Mesenchymal stem cell (in vitro differentiated cells and primary cell): ENCODE measurements around the gene SHANK3.
"Not testable (repeated sequence)": the region's sequence is repeated elsewhere in the genome, so short reads cannot be mapped to it uniquely, and the experiment has no call there.

Experiments used
- DNase-seq: peaks from one replicate; pipeline ENCODE4 v3.0.0-alpha.2; 2013
- H2AFZ ChIP-seq: one replicate; pipeline ENCODE4 v1.6.1; 2013; ENCODE audit warnings: low read depth, mild to moderate bottlenecking, control low read depth, inconsistent platforms, low read length, moderate library complexity
- H2AK5ac ChIP-seq: 2 replicates; pipeline ENCODE4 v1.6.1; 2013; ENCODE audit warnings: low read length, moderate library complexity, mild to moderate bottlenecking, inconsistent platforms; ENCODE audit not compliant: severe bottlenecking
- H2BK120ac ChIP-seq: one replicate; pipeline ENCODE4 v1.6.1; 2013; ENCODE audit warnings: low read depth, mild to moderate bottlenecking, inconsistent platforms, low read length, moderate library complexity
- H2BK12ac ChIP-seq, 2 experiments: one replicate each; pipeline ENCODE4 v1.6.1; 2013; ENCODE audit warnings: inconsistent platforms in 2 of 2, low read length in 2 of 2, mild to moderate bottlenecking in 2 of 2, moderate library complexity in 2 of 2, control low read depth in 1 of 2
- H2BK15ac ChIP-seq: one replicate; pipeline ENCODE4 v1.6.1; 2013; ENCODE audit warnings: mild to moderate bottlenecking, low read depth, inconsistent platforms; ENCODE audit not compliant: poor library complexity, severe bottlenecking
- H2BK5ac ChIP-seq: 2 replicates; pipeline ENCODE4 v1.6.1; 2013; ENCODE audit warnings: low read depth, mild to moderate bottlenecking, low read length, control low read depth, inconsistent platforms; ENCODE audit not compliant: poor library complexity, severe bottlenecking
- H3K14ac ChIP-seq, 2 experiments: one replicate each; pipeline ENCODE4 v1.6.1; 2013; ENCODE audit warnings: inconsistent platforms in 2 of 2, low read length in 2 of 2, control low read depth in 1 of 2, mild to moderate bottlenecking in 1 of 2, moderate library complexity in 1 of 2
- H3K18ac ChIP-seq, 2 experiments: one replicate each; pipeline ENCODE4 v1.6.1; 2013; ENCODE audit warnings: inconsistent platforms in 2 of 2, low read length in 2 of 2, control low read depth in 1 of 2, low read depth in 1 of 2, mild to moderate bottlenecking in 1 of 2
- H3K23ac ChIP-seq, 2 experiments: one replicate each; pipeline ENCODE4 v1.6.1; 2013; ENCODE audit warnings: inconsistent platforms in 2 of 2, low read length in 2 of 2, mild to moderate bottlenecking in 2 of 2, moderate library complexity in 2 of 2, control low read depth in 1 of 2
- H3K27ac ChIP-seq: 2 replicates; pipeline ENCODE4 v1.5.1; 2013; ENCODE audit warnings: mild to moderate bottlenecking, moderate library complexity, low read length, control low read depth, inconsistent platforms; ENCODE audit not compliant: poor library complexity, severe bottlenecking
- H3K27me3 ChIP-seq, 2 experiments: 2 replicates each; pipeline versions ENCODE4 v1.6.1 to v1.7.0; 2013; ENCODE audit warnings: low read length in 2 of 2, mild to moderate bottlenecking in 2 of 2, moderate library complexity in 2 of 2, control low read depth in 1 of 2, inconsistent platforms in 1 of 2; ENCODE audit not compliant: control insufficient read depth in 1 of 2, insufficient read depth in 1 of 2
- H3K36me3 ChIP-seq, 2 experiments: 2 replicates each; pipeline versions ENCODE4 v1.6.1 to v1.7.0; 2013; ENCODE audit warnings: low read length in 2 of 2, control low read depth in 1 of 2, inconsistent platforms in 1 of 2, low read depth in 1 of 2, mild to moderate bottlenecking in 1 of 2; ENCODE audit not compliant: insufficient read depth in 2 of 2, control insufficient read depth in 1 of 2
- H3K4ac ChIP-seq, 2 experiments: one replicate each; pipeline ENCODE4 v1.6.1; 2013; ENCODE audit warnings: inconsistent platforms in 2 of 2, low read length in 2 of 2, mild to moderate bottlenecking in 2 of 2, moderate library complexity in 2 of 2, control low read depth in 1 of 2, low read depth in 1 of 2
- H3K4me1 ChIP-seq: 2 replicates; pipeline ENCODE4 v1.6.1; 2013; ENCODE audit warnings: low read depth, low read length, control low read depth; ENCODE audit not compliant: control insufficient read depth, insufficient read depth
- H3K4me2 ChIP-seq: 2 replicates; pipeline ENCODE4 v1.6.1; 2013; ENCODE audit warnings: low read length, mild to moderate bottlenecking, inconsistent platforms; ENCODE audit not compliant: poor library complexity, severe bottlenecking
- H3K4me3 ChIP-seq, 2 experiments: 2 replicates each; pipeline versions ENCODE4 v1.5.1 to v1.7.0; 2013; ENCODE audit warnings: low read length in 2 of 2, mild to moderate bottlenecking in 2 of 2, control low read depth in 1 of 2, low read depth in 1 of 2; ENCODE audit not compliant: insufficient read depth in 1 of 2
- H3K79me1 ChIP-seq: replicated peaks from 2 replicates; pipeline ENCODE4 v1.6.1; 2013; ENCODE audit warnings: mild to moderate bottlenecking, control low read depth, low read length, inconsistent platforms; ENCODE audit not compliant: poor library complexity, severe bottlenecking
- H3K9ac ChIP-seq: 2 replicates; pipeline ENCODE4 v1.7.0; 2013; ENCODE audit warnings: mild to moderate bottlenecking, low read length, moderate library complexity
- H3K9me3 ChIP-seq: 2 replicates; pipeline ENCODE4 v1.7.0; 2013; ENCODE audit warnings: mild to moderate bottlenecking, low read length; ENCODE audit not compliant: control insufficient read depth
- H4K8ac ChIP-seq: one replicate; pipeline ENCODE4 v1.6.1; 2013; ENCODE audit warnings: inconsistent platforms, mild to moderate bottlenecking, low read length, moderate library complexity
- H4K91ac ChIP-seq: one replicate; pipeline ENCODE4 v1.6.1; 2013; ENCODE audit warnings: mild to moderate bottlenecking, low read length, inconsistent platforms
- WGBS: methylation state at CpG from one replicate; pipeline ENCODE4 v1.1.7; 2013; ENCODE audit warnings: mixed read lengths; 5-methylcytosine and 5-hydroxymethylcytosine counted together

SHANK3 gene

DNA sequence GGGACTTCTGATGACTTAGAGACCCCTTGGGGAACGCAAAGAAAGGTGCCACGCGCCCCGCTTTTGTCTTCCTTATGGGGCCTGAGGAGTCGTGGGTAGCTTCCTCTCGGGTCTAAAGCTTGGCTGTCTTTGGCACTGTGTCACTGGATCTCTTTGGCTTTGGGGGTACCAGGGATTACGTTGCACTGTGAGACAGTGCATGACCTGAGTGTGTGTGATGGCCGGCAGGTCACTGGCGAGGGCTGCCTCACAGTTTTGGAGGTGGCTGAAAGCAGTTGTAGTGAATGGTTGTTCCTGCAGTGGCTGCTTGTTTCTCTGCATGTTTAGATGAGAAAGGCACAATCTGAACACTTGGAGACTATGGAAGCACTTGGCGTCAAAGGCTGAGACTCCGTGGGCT, 38.9 kb upstream of the SHANK3 start:
- no peak overlapping the region for H2BK5ac ChIP-seq
- WGBS: 86% methylated on average over 11 of the region's 11 CpGs
- no peaks in the 10 kb centered on the region for H3K9me3 ChIP-seq
- no peak overlapping the region for H3K18ac ChIP-seq
- no peak overlapping the region for H3K4me2 ChIP-seq
- H4K91ac ChIP-seq: no peak overlapping the region
- H3K79me1 ChIP-seq: no peaks in the 10 kb centered on the region
- no peak overlapping the region for H3K23ac ChIP-seq
- H3K14ac ChIP-seq: no peak overlapping the region
- no peak overlapping the region for H3K4ac ChIP-seq
- no peak overlapping the region for H3K27ac ChIP-seq
- no peak overlapping the region for H2AFZ ChIP-seq
- no peak overlapping the region for H3K4me3 ChIP-seq
- H3K27me3 ChIP-seq: peaks cover 4% of the 10 kb centered on the region in 2 experiments
- DNase-seq: no peak
- H2BK120ac ChIP-seq: no peak overlapping the region
- no peak overlapping the region for H2BK12ac ChIP-seq
- H3K9ac ChIP-seq: no peak overlapping the region
- H2BK15ac ChIP-seq: no peak overlapping the region
- H2AK5ac ChIP-seq: no peak overlapping the region
- H3K36me3 ChIP-seq: no peaks in the 10 kb centered on the region
- peaks cover 2% of the 10 kb centered on the region for H3K4me1 ChIP-seq
- no peak overlapping the region for H4K8ac ChIP-seq

DNA sequence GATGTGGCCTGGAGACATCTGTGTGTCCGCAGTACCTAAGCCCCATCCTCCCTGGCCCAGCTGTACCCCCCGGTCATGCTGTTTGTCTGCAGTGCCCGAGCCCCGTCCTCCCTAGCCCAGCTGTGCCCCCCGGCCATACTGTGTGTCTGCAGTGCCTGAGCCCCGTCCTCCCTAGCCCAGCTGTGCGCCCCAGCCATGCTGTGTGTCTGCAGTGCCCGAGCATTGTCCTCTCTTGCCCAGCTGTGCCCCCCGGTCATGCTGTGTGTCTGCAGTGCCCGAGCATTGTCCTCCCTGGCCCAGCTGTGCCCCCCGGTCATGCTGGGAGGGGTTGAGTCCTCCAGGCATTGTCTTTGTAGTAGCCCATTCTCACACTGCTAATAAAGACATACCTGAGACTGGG, 37.0 kb upstream of the SHANK3 start:
- no peak overlapping the region for H2BK15ac ChIP-seq
- no peak overlapping the region for H3K4me3 ChIP-seq
- H3K18ac ChIP-seq: no peak overlapping the region
- H3K27me3 ChIP-seq: peaks cover 4% of the 10 kb centered on the region in 2 experiments
- H2BK12ac ChIP-seq: no peak overlapping the region
- no peaks in the 10 kb centered on the region for H3K9me3 ChIP-seq
- 88% methylated on average over 11 of the region's 11 CpGs for WGBS
- no peak overlapping the region for H3K23ac ChIP-seq
- no peak for DNase-seq
- H3K36me3 ChIP-seq: no peaks in the 10 kb centered on the region
- H4K91ac ChIP-seq: peak overlapping the region; percentile 16
- H3K14ac ChIP-seq: no peak overlapping the region
- H3K79me1 ChIP-seq: no peaks in the 10 kb centered on the region
- no peak overlapping the region for H3K4ac ChIP-seq
- H3K4me2 ChIP-seq: no peak overlapping the region
- no peak overlapping the region for H2AK5ac ChIP-seq
- no peak overlapping the region for H4K8ac ChIP-seq
- H2BK120ac ChIP-seq: no peak overlapping the region
- no peak overlapping the region for H2BK5ac ChIP-seq
- no peak overlapping the region for H3K9ac ChIP-seq
- H2AFZ ChIP-seq: no peak overlapping the region
- H3K27ac ChIP-seq: no peak overlapping the region
- H3K4me1 ChIP-seq: no peaks in the 10 kb centered on the region

DNA sequence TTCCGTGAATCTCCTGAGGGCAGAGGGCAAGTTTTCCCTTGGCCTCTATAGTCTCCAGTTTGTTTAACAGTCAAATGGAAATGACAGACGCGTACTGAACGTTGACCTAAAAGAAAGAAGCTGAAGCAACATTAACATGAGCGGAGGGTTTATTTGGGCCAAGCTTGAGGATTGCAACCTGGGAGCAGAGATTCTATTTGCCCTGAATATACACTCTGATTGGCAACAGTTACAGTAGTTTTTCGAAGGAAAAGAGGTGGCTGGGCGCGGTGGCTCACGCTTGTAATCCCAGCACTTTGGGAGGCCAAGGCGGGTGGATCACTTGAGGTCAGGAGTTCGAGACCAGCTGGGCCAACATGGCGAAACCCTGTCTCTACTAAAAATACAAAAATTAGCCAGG, 32.3 kb upstream of the SHANK3 start:
- not testable (repeated sequence) for H2BK5ac ChIP-seq, H4K8ac ChIP-seq, H2AFZ ChIP-seq, H3K79me1 ChIP-seq, DNase-seq, H2BK15ac ChIP-seq, H3K4ac ChIP-seq, H3K18ac ChIP-seq, H2BK12ac ChIP-seq, H2BK120ac ChIP-seq, H3K27ac ChIP-seq, H3K14ac ChIP-seq, H3K9ac ChIP-seq, H3K23ac ChIP-seq, H3K4me2 ChIP-seq, H4K91ac ChIP-seq, H3K9me3 ChIP-seq, H3K4me3 ChIP-seq, H3K36me3 ChIP-seq, H2AK5ac ChIP-seq
- H3K27me3 ChIP-seq: peaks cover 35 to 38% of the 10 kb centered on the region in 2 experiments
- WGBS: 96% methylated on average over 9 of the region's 12 CpGs
- peaks cover 12% of the 10 kb centered on the region for H3K4me1 ChIP-seq

DNA sequence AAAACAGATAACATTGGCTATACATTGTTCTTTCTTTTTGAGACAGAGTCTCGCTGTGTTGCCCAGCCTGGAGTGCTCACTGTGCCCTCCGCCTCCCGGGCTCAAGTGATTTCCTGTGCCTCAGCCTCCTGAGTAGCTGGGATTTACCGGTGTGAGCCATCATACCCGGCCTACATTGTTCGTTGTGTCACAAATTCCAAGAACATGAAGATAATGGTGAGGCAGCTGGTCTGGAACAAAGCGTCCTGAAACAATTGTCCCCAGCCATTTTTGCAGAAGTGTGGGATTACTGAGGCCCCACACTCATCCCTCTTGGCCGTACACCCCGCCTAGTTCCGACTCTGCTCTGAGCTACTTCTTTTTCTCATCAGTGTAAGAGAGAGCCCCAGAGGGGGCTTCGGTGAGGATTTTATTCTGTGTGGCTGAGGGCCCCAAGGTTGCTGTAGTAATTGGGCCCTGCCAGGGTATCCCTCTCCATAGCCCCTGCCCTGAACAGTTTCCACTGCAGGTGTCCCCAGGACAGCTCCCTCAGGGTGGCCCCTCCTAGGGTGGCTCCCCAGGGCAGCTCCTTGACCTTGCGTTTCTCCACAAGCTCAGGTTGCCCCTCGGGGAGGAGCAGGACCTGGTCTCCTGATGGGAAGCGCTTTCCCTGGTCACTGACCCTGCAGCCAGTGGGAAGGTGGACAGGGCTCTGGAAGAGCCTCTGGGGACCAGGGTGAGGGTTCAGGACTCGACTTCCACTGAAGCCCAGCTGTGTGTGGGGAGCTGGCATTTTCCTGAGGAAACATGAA, 31.6 kb upstream of the SHANK3 start:
- no peak overlapping the region for H3K23ac ChIP-seq
- no peak overlapping the region for H2AFZ ChIP-seq
- WGBS: 90% methylated on average over 15 of the region's 15 CpGs
- H3K18ac ChIP-seq: peak overlapping the region; percentile 14 to 50
- no peak overlapping the region for H4K91ac ChIP-seq
- H2BK15ac ChIP-seq: peak overlapping the region; percentile 67
- no peak overlapping the region for H3K4me3 ChIP-seq
- no peak overlapping the region for H3K9ac ChIP-seq
- no peak overlapping the region for H3K4me2 ChIP-seq
- peaks cover 40 to 45% of the 10 kb centered on the region in 2 experiments for H3K27me3 ChIP-seq
- no peak overlapping the region for H2AK5ac ChIP-seq
- no peak overlapping the region for H3K27ac ChIP-seq
- no peaks in the 10 kb centered on the region for H3K9me3 ChIP-seq
- H2BK120ac ChIP-seq: no peak overlapping the region
- no peak overlapping the region for H2BK5ac ChIP-seq
- DNase-seq: no peak
- H3K4me1 ChIP-seq: peaks cover 12% of the 10 kb centered on the region
- peak overlapping the region in 1 of 2 experiments; percentile 38 for H3K14ac ChIP-seq
- peak overlapping the region; percentile 60 for H4K8ac ChIP-seq
- H3K79me1 ChIP-seq: no peaks in the 10 kb centered on the region
- peak overlapping the region; percentile 21 to 51 for H3K4ac ChIP-seq
- peak overlapping the region; percentile 66 to 68 for H2BK12ac ChIP-seq
- H3K36me3 ChIP-seq: no peaks in the 10 kb centered on the region
